HG03432 (cell line): ENCODE measurements around the gene SATB2.
A peak's percentile ranks its signal among the peaks of the same experiment; 100 is the strongest.

Source experiments
- ATAC-seq: cut with Tn5 transposase; IDR thresholded peaks from one replicate; pipeline ENCODE4 v1.9.1; 2021; ENCODE audit warnings: mild to moderate bottlenecking, moderate library complexity; ENCODE audit not compliant: unreplicated experiment

Gene SATB2

DNA sequence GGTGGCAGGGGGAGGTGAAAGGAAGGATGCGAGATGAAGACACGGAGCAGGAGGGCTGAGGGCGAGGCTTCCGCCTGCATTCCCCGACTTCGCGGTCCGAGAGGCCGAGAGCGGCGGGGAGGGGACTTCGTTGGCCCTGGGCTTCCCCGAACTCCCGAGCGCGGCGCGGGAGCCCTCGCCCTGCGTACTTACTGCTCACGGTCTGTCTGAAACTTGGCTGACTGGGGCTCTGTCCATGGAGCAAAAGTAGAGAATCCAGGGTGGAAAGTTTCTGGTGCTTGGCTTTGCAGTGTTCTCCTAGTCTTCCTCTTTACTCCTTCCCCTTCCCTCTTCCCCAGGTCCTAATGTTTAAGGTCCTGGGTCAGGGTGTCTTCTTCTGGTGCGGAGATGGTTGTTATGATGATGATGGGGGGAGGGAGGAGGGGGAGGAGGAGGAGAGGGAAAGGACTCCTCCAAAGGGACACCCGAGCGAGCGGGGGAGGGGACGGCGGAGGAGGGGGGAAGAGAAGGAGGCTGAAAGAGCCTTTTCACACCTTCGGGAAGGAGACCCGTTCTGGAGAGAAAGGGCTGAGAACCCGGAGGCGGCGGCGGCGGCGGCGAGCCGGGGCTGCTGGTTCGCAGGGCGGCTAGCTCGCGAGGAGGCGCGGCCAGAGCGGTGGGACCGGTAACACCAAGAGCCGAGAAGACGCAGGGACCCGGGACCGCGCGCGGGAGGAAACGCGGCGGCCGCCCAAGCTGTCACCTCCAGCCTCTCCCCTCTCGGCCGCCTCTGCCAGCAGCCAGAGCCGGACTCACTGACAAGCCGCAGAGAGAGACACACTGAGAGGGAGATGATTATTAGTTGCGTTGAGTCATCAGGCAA, at the start of gene SATB2:
TSS of gene SATB2 (minus strand) at position 793 of the 862 bp plus-strand sequence. CDS start 1,902 bp downstream, outside the sequence.
- ATAC-seq, result no peak

DNA sequence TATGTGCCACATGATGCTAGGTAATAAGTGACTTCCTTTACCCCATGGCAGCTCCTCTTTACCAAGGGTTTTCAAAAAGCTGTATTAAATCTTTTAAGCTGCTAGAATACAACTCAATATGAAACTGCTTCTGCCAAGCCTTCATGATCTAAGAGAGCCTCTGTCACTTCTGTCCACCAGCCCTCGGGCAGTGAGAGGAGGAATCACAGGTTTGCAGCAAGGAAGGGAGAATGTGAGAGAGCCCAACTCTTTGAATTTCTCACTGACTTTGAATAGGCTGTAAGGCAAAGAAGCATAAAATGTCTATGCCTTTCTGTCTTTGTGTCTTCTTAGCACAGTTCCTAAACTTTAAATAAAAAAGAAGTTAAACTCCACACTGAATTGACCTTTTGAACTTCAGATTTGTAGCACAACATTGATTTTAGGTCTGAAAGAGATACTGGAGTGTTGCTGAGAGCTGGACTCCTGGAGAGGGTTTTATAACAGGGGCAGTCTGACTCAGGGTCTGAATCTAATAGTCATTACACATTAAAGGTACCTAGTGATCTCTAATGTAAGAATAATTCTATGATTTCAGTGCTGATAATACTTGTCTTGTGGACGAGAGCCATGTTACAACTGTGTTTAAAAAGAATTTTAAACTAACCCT, 48.1 kb upstream of the SATB2 start:
- no peak for ATAC-seq

DNA sequence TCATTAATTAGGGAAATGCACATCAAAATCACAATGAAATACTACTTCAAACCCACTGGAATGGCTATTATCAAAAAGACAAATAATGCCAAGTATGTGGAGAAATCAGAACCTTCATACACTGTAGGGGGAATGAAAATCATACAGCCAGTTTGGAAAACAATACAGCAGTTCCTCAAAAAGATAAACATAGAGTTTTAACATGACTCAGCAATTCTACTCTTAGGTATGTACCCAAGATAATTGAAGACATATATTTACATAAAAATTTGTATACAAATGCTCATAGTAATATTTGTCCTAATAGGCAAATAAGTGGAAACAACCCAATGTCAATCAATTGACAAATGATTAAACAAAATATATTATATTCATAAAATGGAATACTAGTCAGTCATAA, 45.4 kb upstream of the SATB2 start:
- no peak for ATAC-seq

DNA sequence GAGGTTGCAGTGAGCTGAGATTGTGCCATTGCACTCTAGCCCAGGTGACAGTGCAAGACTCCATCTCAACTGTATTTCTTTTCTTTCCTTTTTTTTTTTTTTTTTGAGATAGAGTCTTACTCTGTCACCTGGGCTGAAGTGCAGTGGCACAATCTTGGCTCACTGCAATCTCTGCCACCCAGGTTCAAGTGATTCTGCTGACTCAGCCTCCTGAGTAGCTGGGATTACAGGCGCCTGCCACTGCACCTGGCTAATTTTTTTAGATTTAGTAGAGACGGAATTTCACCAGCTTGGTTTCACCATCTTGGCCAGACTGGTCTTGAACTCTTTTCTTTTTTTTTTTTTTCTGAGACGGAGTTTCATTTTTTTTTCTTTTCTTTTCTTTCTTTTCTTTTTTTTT, 41.3 kb upstream of the SATB2 start:
- no peak for ATAC-seq

DNA sequence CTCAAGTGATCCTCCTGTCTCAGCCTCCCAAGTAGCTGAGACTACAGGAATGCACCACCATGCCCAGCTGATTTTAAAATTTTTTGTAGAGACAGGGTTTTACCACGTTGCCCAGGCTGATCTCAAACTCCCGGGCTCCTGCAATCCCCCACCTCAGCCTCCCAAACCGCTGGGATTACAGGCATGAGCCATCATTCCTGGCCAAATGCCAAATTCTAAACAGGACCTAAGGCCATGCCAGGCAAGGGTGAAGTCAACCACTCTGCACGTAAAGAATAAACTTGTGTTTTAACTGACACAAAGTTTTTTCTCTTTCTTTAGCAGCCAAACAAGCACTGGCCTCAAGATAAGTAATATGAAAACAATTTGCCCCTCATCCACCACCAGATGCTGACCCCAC, 37.4 kb upstream of the SATB2 start:
- ATAC-seq, result no peak

DNA sequence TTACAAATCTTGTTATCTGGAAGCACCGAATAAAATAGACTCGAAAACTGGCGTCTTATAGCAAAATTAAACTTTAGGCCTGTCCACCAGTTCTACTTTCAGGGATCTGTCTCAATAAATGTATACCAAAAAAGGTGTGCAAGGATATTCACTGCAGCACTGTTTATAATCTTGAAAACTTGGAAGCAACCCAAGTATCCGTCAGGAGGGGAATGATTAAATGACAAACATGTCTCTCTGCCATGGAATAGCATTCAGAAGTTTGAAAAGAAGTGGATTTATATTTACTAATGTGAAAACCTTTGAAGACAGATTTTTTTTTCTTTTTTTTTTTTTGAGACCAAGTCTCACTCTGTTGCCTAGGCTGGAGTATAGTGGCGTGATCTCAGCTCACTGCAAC, 32.3 kb upstream of the SATB2 start:
- no peak for ATAC-seq

DNA sequence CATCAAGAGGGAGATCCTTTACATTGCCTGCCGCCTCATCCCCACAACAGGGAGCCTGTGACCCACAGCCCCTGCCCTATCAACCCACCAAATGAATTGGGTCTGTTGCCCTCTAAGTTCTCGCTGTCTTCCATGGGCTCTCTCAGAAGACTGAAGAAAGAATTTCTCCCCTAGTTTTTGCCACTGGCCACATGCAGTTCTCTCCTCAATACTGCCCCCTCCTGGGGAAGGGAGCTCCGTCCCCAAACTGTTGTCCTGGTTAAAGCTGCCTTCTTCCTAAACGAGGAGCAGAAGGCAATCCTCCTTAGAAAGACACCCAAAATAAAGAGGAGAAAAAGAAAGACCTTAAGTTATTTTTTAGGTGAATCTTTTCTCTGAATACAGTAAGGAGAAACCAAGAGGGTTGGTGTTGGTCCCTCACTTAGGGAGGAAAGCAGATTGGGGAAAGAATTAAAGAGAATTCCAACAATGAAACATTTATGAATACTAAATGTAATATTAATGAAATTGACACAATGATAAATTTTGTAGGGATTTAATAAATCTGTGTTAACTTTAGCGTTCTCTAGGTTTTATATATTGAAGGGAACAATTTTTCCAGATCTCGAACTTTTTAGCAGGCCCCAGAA, 31.1 kb upstream of the SATB2 start:
- peak; percentile 73 for ATAC-seq

DNA sequence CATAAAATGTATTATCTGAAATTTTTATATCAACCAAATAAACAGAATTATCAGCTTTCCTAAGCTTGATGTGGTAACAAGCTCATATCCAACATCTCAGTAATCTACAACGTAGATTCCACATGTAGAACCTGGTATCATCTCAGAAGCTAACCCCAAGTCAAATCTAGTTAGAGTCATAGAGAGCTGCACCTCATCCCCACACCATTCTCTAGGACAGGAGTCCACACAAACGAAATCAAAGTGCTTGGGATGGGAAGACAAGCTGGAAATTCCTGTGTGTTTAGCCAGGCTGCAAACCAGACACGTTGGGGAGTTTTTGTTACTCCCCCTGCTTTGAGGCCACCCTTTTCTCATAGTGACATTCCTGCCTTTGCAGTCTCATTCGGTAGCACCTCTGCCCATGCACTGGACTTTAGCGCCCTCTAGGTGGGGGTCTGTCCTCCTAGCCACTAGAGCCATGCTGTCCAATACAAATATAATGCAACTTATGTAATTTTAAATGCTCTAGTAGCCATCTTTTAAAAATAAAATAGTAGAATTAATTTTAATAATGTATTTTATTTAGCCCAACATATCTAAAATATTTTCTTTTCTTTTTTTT, 28.1 kb upstream of the SATB2 start:
- ATAC-seq, result peak; percentile 69

DNA sequence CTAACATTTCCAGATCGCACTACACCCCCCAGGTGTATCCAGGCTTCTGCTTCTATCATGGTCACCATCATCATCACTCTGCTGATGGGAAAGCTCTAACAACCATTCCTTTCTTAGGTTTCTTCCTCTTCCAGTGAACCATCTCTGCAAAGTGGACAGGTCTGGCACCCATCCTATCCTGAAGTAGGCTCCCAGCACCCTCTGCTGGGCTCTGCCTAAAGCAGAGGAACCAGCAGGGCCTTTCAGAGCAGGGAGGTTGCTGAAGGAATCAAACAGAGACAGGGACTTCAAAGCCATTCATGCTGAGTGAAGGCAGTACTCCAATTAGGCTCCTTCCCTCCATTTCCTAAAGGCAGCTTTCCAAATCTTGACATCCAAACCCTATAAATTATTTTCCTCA, 27.2 kb upstream of the SATB2 start:
- ATAC-seq, result no peak

DNA sequence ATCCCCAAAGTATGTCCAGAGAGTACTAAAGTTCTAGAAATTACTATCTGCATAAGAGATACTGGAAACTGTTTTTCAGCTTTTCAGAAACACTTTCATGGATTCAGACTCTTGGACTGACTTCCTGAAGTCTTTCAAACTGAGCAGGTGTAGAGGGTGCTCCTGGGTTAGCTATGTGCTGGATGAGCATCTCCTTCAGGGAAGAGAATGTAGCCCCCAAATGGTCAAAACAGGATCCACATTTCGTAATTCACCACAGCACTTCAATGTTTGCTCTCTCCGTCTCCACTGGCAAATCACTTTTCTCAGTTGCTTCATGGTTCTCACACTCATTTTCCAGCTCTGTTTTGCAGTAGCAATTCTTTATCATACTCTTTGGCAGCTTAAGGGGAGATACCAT, 23.2 kb upstream of the SATB2 start:
- no peak for ATAC-seq

DNA sequence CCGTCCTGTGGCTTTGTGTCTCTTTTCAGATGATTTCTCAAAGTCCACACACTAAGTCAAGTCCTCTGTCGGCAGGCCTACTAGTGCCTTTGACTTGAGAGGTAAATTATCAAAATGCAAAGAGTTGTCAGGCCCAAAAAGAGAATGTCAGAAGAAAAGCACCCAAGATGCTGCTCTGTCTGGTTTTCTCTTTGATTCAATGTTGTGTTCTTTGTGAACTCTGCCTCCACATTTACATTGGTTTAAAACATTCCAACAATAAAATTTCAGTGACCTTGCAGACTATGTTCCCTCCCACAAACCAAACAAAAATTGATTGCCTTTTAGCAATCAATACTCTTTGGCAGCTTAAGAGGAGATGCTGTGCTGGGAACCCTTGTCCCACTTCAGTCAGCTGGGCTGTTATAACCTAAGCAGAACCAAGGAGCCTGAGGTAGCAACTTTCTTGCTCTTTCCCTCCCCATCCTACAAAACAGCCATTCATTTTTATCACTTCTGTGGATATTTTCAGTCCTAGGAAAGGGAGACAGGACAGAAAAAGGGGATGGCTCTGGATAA, 19.6 kb upstream of the SATB2 start:
- ATAC-seq, result no peak

DNA sequence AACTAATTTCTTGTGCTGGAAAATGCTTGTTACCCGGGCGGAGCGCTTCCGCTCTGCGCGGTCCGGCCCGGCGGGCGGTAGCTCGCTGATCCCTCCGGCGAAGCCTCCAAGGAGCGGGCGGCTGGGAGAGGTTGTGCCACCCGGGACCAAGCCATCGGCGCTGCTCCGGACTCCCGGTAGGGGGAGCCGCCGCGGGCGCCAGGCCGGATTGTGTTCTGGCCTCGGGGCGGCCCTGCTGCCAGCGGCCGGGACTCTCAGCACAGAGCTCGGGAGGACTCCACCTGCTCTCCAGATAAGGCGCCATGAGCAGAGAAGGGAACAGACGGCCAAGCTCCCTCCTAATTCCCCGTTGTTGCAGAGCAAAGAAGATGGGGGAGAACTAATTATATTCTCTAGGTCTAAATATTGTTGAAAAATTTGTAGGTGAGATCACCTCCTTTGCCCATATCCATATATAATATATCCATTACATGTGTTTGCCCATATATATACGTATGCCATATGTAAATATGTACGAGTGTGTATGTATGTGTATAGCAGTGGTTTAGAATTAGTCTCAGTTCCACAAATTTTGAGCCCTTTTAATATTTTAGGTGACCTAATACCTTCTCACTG, 13.8 kb upstream of the SATB2 start:
- peak; percentile 86 for ATAC-seq

DNA sequence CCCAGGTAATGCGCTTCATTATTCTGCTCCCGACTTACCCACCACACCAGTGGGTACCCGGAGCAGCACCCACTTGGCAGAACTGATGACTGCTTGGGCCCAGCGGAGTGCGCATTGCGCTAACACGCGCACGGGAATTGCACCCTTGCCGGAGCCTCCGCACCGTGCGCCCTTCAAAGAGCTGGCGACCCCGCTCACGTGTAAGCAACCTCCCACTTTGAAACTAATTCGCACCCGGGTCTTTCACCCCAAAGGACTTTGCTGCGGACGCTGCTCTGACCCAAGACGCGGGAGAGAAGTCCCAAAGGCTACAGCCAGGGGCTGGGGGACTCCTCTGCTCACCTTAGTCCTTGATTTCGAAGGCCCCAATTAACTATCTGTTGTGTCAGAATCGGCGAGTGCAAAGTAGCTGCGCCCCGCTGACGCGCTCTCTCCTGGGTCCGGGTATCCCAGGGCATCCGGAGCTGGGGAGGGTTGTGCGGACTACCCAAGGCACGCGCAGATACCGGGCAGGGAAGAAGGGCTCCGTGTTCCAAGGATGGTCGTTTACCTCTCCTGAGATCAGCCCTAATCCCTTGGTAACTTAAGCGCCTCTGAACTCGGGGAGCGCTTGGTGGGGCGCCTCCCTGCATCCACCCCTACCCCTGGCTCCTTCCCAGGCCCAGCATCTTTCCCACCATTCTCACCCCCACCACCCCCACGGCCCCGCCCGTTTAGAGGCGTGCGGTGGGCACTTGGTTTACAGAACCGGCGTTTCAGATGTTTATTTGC, 13.1 kb upstream of the SATB2 start:
- ATAC-seq, result no peak

DNA sequence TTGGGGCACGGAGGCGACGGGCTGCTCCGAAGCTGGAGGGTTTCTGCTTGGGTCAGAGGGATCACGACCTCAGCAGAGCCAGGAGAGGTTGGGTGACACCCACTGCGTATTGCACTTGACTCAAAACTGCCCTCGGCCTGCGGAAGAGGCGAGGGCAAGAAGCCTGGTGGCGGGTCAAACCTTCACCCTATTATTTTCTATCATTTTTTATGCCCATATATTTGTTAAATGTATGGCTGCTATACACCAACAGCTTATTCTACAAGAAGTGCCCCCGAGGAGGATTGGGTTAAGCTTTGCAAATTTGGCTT, 12.6 kb upstream of the SATB2 start:
- ATAC-seq, result no peak

DNA sequence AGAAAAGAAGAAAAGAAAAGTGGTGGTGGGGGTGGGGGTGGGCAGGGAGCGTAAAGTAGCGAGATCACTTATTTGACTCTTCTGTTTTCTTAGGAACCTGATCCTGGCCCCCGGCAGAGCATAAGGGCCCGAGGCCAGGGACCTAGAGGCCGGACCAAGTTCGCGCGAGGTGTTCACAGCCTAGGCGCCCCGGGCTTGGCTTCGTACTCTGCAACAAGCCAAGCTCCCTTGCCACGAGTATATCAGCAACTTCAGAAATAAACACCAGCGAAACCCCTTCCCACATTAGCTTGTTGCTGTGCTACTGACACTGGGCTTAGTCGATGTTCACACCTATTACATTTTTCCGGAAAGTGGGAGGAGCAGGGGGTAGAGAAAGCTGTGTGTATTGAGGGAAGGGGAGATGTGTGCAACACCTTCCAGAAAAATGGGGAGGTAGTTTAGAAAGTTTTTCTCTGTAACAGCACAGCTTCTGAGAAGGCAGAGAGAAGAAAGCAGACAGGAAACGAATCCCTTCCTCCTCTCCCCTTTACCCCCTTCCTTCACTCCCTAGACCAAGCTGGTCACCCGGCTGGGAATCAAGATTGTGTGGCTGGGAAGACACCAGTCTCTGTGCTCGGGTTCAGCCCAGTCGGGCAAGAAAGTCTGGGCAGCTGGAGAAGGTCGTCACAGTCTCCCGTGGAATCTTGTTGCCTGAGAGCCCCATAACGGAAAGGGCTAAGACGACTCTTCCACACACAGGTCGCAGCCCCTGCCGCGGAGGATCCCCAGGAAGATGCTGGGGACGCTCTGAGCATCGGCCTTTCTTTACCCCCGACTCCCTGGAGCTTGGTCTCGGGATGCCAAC, 12.0 kb upstream of the SATB2 start:
- no peak for ATAC-seq

DNA sequence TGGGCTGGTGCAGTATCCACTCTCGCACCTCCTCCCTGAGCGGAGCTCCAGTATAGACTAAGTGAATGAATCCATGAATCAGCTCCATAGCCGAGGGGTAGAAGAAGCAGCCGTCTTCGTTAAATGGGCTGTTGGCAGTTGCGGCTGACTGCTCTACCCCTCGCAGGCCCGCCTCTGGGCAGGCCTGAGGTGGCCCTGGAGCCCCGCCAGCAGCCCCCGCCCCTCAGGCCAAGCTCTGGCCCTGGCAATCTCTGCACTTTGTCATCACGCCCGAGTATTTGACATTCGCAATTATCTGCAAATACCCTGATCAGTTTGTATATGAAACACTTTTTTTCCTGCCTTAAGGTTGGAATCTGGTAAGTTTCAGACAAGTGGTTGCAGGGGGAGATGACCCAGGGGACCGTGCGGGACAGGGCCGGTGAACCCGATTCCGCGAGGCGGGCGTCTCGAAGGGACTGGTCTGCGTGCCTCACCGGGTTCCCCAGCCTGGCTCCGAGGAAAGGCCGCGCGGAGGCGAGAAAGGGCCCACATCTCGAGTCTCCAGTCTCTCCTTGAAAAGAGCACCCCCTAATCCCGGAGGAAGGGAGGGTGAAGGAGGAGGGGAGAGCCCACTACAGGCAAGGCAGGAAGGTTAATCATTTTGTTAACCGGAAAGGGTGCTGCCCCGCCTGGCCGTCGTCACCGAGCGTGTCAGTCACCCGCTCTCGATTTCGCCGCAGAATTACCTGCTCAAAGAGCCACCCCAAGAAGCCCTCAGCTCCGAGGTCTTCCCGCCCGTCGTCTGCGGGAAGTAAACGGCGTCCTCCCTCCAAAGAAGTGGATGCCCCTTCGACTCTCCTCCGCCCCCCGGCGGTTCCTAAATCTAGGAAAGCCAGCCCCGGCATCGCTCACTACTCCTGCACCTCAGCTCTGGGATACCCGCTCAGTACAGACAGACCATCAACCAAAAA, 11.1 kb upstream of the SATB2 start:
- ATAC-seq, result no peak

DNA sequence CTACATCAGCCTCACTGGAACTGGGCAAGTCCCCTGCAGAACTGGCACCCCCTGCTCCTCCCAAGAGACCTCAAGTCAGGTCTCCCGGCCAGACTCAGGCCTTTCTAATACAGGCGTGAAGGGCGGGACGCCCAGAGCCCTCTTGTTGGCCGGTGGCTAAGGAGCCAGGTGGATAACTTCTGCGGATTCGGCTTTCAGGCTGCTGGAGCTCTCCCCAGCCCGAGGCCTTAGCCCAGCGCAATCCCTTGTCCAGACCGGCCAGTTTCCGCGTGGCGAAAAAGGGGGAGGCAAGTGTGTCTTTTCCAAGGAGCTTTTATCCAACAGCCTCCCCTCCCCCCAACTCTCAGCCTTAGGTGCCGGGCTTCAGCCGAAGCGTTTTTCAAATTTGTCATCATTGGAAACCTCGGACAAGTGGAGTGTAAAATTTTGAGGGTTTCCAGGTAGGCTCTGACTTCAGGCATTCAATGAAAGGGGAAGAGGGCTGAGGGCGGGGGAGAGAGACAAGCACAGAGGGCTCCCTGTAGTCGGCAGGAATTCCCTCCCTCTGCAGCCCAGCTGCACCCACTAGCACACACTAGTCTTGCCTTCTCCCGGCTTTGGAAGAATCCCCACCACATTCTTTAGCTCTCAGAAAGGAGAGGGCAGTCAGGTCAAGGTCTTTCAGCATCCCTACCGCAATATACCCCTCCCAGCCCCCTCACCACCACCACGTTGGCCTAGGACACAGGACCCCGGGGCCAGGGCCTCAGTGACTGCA, 9.5 kb upstream of the SATB2 start:
- ATAC-seq, result no peak

DNA sequence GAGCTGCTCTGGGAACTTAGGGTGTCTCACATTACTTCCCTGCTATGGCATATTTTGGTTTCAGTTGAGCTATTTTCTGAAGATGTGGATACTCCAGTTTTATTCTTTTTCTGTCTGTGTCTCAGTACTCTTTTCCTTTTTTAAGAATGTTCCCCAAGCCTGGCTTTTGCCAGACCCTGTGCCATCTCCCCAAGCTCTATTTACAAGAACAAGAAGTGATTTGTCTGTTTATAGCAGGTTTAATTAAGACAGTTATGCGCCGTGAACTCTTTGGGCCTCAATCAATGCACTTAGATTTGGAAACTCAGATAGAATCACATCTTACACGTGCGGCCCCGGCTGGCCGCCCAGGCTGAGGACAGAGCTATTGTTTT, 8.9 kb upstream of the SATB2 start:
- no peak for ATAC-seq
